Right ventricle myocardium superior (tissue), 1 donor: ENCODE results near the gene TPCN2. TPM values are rescaled to one million over a fixed set of nuclear protein-coding genes. Genes with fewer than 3 reads are reported as not detected.

ENCODE experiments used
- ATAC-seq: fragments of 200-7000 bp; cut with Tn5 transposase; one replicate; pipeline ENCODE4 v1.9.1; 2020; ENCODE audit warnings: mild to moderate bottlenecking; ENCODE audit not compliant: poor library complexity
- DNase-seq: peaks from one replicate; pipeline ENCODE4 v3.0.0-alpha.2; 2020
- intact Hi-C: fragments of 100-400 bp; cut with DNase I; formaldehyde crosslinking; loops from one replicate; pipeline ENCODE4 v1.11.2; 2022
- total RNA-seq: library from RNA; stranded (reverse); fragmentation: NEBNext Ultra II Directional; extraction: Animal tissue kit (Norgen Biotek cat#: 25700); gene quantifications from one replicate; pipeline ENCODE4 v1.2.1, GENCODE V29; 2021
- donor health status: DM: no; HTN: yes; CAD: no; lungs with severe emphysema.

The TPCN2 gene
- total RNA-seq, 1 donor from 2014 or later, result 7.6 TPM

DNA sequence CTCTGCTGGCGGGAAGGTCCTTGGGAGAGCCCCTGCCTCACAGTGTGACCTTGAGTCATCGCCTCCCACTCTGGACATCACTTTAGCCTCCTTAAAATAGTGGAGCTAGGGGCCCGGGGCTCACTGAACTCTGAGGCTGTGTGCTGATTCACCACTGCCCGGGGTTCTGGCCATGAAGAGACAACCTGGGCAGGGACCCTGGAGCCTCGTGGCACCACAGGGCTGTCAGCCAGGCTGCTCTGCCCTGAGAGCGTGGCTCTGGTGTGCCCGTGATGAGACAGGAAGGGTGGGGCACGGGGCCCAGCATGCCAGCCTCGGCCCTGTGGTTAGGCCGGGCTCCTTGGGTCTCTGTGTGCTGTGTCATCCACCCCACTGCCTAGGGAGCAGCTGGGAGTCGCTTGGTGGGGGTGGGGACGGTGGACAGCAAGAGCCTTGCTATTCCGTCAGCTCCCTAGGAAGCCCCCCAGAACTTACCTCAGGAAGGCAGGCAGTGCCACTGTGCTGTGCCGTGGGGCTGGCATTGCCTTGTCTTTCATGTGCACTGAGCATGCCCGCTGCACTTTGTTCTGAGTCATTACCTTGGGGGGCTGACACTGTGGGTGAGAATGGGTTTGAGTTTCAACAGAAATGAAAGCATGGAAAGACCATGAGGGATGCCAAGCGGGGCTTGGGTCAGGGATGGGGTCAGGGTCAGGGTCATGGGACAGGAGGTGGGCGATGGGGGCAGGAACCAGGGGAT lies 31.7 kb downstream of the TPCN2 start:
- intact Hi-C loops, result loop anchor here (10.0 kb wide), 1 partner anchor 156 kb away; no protein-coding TSS in a partner anchor
- DNase-seq (peak; percentile 63), ATAC-seq (no peak)

DNA sequence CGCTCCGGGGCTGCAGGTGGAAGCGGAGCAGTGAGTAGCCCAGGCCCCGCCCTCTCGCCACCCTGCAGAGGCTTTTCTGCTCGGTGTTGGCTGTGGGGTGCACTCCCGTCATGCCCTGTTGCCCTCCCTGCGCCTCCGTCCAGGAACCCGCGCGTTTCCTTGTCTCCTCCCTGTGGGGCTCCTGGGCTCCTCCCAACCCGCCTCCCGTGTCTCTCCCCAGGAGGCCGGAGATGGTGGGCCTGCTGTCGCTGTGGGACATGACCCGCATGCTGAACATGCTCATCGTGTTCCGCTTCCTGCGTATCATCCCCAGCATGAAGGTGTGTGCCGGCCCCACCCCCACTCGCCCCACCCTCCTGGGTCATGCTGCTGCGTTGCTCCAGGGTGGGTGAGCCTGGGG lies 32.4 kb downstream of the TPCN2 start:
- intact Hi-C loops, result loop anchor here (10.0 kb wide), 1 partner anchor 156 kb away; no protein-coding TSS in a partner anchor
- ATAC-seq (no peak), DNase-seq (no peak)

DNA sequence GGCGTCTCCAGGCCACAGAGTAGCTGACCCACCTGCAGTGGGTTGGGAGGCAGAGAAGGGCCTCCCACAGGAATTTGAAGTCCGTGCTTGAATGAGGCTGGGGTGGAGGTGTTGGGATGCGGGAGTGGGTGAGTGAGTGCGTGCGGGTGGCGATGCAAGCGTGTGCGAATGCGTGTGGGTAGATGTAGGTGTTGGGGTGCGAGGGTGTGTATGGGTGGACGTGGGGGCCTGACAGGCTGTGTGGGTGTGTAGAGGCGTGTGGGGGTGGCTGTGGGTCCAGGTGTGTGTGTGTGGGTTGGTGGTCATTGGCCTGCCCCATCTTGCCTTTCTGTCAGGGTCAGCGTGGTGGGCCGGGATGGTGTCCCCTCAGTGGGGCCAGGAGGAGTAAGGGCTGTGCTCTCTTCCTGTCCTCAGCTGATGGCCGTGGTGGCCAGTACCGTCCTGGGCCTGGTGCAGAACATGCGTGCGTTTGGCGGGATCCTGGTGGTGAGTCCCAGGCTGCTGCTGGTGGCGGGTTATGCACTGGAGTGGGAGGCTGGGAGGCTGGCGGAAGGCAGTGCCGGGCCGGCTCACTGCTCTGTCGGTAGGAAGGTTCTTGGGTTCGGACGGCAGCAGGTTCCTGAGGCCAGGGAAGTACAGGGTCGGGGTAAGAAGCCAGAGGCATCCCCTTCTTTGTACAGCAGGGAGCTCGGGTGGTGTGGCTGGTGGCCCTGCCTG lies 35.0 kb downstream of the TPCN2 start:
- DNase-seq (no peak), ATAC-seq (no peak)
- intact Hi-C loops, result loop anchor here (10.0 kb wide), 1 partner anchor 159 kb away; no protein-coding TSS in a partner anchor

DNA sequence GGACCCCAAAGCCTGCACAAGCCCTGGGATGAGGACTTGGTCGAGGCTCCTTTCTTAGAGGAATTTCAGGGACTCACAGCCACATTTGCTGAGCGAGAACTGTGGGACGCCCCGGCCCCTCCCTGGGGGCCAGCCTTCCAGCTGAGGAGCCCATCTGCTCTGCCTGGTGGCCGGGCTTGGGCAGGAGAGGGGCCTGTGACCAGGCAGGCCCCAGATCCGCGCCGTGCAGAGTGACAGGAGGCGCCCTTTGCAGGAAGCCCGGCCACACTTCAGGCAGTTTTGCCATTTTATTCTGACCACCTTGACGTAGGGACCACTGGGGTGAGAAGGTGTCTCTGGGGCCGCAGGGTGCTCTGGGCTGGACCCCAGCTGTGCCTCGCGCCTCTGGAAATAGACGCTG lies 35.6 kb downstream of the TPCN2 start:
- no peak for ATAC-seq
- no peak for DNase-seq
- intact Hi-C loops, result loop anchor here (10.0 kb wide), 1 partner anchor 160 kb away; no protein-coding TSS in a partner anchor

DNA sequence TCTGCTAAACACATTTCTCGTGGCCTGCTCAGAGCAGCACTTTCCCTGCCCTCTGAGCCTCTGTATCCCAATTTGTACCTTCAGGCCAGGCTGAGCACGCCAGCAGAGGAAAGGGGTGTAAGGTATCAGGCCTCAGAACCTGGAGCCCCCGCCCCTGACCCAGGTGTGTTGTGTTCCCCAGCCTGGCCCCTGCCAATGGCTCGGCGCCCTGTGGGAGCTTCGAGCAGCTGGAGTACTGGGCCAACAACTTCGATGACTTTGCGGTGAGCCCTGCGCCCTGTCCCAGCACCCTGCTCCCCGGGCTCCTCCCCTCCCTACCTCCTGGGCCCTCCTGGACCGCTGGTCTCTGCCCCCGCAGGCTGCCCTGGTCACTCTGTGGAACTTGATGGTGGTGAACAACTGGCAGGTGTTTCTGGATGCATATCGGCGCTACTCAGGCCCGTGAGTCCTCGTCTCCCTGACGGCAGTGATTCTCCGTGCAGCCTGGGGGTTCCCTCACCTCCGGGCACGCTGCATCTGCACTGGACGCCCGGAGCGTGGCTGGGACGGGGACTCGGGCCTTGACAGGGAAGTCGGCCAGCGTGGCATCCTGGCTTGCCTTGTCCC lies 36.9 kb downstream of the TPCN2 start:
- DNase-seq (no peak), ATAC-seq (no peak)
- intact Hi-C loops, result loop anchor here (10.0 kb wide), 1 partner anchor 161 kb away; no protein-coding TSS in a partner anchor

DNA sequence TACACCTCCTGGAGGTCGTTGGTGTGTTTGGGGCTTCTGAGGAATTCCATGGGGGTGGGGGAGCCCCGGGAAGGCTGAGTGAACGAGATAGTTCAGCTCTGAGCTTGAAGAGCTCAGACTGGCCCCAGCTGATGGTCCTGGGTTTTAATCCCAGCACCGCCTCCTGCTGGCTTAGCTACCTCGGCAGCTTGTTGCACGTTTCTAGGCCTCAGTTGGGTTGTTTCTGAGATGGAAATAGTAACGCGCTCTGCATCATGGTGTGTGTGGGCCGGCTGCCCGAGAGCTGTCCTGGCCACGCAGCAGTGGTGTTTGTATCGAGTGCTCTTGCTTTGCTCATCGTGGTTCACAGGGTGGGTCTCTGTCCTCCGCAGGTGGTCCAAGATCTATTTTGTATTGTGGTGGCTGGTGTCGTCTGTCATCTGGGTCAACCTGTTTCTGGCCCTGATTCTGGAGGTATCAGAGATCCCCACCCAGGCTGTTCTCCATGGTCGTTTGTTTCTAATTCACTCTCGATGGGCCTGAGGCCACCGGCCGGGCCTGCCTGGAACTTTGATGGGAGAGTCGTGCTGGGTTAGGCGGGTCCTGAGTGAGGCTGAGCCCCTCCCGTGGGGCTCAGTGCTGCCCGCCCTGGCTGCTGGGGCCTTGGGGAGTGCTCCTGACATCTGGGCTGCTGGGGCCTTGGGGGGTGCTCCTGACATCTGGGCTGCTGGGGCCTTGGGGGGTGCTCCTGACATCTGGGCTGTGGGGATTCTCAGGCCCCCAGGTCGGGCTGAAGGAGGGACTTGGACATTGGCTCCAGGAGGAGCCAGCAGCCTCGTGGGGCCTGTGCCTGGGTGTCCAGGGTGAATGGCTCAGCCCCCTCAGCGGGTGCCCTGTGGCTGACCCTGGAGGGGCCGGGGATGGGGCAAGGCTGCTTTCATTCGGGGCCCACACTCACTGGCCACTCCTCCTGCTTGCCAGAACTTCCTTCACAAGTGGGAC lies 37.7 kb downstream of the TPCN2 start:
- intact Hi-C loops, result loop anchor here (10.0 kb wide), 1 partner anchor 162 kb away; no protein-coding TSS in a partner anchor
- no peak for DNase-seq
- ATAC-seq, result no peak

DNA sequence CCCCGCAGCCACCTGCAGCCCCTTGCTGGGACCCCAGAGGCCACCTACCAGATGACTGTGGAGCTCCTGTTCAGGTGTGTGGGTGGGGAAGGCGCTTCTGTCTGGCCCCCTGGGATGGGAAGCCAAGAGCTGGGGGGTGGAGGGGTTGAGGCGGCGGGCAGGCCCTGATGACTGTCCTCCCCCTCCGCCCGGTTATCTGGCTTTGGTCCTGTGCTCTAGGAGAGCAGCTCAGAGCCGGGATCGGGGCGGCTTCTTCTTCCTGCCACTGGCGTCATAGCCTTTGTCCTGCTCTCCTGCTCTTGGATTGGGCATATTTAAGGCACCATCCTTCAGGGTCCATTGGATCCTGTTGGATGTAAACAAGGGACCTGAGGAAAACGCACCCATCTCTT lies 38.4 kb downstream of the TPCN2 start:
- no peak for ATAC-seq
- no peak for DNase-seq
- intact Hi-C loops, result loop anchor here (10.0 kb wide), 1 partner anchor 162 kb away; no protein-coding TSS in a partner anchor

DNA sequence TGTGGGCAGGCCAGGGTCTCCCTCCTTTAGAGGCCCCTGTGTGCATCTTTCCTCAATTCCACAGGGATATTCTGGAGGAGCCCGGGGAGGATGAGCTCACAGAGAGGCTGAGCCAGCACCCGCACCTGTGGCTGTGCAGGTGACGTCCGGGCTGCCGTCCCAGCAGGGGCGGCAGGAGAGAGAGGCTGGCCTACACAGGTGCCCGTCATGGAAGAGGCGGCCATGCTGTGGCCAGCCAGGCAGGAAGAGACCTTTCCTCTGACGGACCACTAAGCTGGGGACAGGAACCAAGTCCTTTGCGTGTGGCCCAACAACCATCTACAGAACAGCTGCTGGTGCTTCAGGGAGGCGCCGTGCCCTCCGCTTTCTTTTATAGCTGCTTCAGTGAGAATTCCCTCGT lies 39.1 kb downstream of the TPCN2 start:
- ATAC-seq, result no peak
- no peak for DNase-seq
- intact Hi-C loops, result loop anchor here (10.0 kb wide), 1 partner anchor 163 kb away; no protein-coding TSS in a partner anchor

DNA sequence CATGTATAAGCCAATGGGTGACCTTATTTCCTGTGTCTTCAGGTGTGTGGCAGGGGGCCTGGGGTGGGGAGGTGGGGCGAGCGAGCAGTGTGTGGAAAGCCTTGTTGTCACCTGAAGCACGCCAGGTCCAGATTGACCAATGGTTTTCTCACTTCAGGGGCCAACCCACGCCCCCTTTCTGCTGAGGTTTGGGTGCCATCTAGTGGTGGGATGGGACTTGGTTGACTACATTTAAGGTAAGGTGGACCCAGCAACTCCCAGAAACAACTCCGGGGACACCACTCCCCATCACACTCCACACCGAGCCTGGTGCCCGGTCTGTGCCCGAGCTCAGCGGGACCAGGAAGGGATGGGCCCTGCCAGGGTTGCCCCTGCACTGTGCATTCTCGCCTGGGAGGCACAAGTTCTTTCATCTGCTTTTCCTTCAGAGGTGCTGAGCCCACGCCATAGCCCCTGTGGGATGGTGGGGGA lies 40.0 kb downstream of the TPCN2 start:
- ATAC-seq, result peak; percentile 79
- intact Hi-C loops, result loop anchor here (10.0 kb wide), 1 partner anchor 164 kb away; no protein-coding TSS in a partner anchor

DNA sequence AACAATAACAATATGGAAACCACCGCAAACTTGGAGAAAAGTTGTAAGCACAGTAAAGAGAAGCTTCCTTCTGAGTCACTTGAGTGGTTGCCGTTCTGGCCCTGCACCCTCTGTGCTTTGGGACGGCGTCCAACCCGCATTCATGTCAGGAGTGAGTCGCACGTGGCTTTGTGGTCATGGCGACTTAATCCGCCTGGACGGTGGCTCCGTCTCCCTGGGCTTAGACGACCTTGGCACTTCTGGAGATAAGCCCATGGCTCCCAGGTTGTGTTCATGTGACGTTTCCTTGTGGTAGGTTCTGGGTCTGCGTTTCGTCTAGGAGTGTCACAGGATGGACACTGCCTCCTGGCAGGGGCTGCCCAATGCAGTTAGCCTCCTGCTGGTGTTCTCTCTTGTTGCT lies 40.5 kb downstream of the TPCN2 start:
- intact Hi-C loops, result loop anchor here (10.0 kb wide), 1 partner anchor 164 kb away; no protein-coding TSS in a partner anchor
- DNase-seq (peak; percentile 78), ATAC-seq (peak; percentile 66)

More for the DNA sequence above, 40.0 kb downstream of the TPCN2 start:
- DNase-seq, result peak; percentile 70

DNA sequence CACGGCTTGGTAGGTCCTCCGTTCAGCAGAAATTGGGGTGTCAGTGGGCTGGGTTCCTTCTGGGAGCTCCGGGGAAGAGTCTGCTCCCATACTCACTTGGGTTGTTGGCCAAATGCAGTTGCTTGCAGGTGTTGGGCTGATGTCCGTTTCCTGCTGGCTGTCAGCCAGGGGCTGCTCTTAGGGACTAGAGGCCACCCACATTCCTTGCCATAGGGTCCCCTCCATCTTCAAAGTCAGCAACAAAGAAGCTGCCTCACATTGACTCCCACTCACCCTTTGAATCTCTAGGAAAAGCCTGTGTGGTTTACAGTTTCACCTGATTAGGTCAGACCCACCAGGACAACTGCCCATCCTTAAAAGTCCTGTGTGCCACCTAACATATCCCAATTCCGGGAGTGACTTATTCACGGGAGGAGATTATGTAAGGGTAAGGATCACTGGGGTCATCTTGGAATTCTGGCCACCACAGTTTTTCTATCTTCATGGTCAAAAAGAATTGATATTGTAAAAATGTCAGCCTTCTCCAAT lies 43.0 kb downstream of the TPCN2 start:
- intact Hi-C loops, result no loop called here
- no peak for DNase-seq
- no peak for ATAC-seq

DNA sequence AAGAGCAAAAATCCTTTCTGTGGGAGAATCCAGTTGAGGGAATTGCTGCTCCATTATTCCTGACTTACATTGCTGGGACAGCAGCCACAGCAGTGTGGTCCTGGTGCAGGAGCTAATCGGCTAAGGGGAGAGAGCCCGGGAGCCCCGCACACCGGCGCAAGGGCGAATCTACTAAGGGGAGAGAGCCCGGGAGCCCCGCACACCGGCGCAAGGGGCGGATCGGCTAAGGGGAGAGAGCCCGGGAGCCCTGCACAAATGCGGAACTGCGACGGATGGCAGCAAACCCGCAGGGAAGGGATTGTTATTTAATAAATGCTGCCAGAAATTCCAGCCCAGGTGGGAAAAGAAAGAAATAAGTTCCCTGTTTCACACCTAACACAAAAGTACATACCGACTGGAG lies 43.5 kb downstream of the TPCN2 start:
- no peak for DNase-seq
- no peak for ATAC-seq
- intact Hi-C loops, result no loop called here

DNA sequence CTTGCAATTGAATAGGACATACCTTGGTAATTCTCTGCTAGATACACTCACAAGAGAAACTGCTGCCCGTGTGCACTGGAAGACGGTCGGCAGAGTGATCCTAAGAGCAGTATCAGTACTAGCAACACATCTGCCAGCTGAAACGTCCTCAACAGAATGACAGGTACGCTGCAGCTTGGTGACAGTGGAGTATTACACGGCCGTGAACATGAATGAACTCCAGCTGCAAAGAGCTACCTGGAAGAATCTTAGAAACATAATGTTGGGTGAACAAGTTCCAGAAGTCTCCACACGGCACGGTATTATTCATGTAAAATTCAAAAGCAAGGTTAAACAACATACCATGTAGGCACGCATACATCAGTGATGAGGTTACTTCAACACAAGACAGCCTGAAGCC lies 44.4 kb downstream of the TPCN2 start:
- ATAC-seq (no peak), DNase-seq (no peak)
- intact Hi-C loops, result no loop called here

DNA sequence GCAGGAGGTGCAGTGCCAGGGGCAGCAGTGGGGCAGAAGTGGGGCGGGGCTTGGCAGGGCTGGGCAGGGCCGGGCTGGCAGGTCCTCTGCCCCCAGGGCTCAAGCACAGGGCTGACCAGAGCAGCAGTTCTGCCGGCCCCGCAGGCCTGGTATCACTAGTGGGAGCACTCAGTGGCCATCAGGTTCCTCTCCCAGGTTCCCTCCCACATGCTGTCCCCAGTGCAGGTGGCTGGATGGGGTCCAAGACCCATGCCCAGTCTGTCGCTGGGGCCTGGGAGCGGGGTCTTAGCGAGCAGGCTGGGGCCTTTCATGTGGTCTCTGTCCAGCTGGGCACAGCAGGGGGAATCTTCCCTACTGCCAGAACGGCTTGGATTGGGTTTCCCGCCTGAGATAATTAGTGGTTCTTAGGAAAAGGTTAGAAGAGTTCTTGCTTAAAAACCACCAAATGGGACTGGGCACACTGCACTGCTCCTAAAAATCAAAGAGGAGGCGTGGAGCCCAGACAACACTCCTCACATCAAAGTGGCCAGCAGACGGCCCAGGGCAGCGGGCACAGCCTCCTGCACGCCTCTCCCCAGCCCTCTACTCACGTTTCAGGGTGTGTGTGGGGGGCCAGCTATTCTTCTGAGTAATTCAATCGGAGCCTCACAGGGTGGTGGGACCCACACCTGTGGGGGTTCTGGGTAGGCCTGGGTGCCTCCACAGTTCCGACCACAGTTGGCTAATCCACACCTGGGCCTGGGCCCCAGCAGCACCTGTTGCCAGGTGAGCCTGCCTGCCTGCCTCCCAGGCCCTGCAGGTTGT lies 45.6 kb downstream of the TPCN2 start:
- intact Hi-C loops, result no loop called here
- ATAC-seq (no peak), DNase-seq (no peak)

DNA sequence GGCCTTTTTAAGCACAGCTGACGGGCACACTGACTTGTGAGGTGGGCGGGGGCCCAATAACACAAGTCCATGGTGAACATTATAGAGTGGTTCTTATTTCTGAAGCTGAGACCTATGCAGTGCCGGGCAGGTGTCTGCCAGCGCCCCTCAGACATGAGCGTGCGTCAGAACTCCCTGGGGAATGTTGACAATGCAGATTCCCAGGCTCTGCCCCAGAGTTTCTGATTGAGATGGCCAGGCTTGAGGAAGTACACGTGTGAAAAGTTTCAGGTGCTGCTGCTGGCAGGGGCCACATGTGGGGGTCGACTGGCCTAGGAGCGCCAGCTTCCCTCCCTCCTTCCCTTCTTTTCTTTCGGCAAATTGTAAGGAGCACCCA lies 46.2 kb downstream of the TPCN2 start:
- ATAC-seq (no peak), DNase-seq (no peak)
- intact Hi-C loops, result no loop called here

DNA sequence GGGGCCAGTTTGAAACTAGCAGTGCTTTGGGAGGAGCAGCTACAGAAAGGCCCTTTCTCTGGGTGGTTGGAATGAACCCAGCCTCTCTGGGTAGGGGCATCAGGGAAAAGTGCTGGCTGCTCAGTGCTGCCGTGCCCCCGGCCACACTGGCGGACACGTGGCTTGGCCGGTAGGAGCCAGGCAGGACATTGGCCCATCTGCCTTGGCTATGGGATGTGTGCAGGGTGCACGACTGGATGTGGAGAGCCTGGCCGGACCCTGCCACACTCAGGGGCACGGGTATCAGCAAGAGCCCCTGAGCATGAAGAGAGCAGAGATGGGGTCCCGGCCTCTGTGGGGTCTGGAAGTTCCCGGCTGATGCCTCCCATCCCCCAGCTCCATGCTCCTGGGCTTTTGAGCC lies 46.6 kb downstream of the TPCN2 start:
- intact Hi-C loops, result no loop called here
- ATAC-seq (no peak), DNase-seq (no peak)

DNA sequence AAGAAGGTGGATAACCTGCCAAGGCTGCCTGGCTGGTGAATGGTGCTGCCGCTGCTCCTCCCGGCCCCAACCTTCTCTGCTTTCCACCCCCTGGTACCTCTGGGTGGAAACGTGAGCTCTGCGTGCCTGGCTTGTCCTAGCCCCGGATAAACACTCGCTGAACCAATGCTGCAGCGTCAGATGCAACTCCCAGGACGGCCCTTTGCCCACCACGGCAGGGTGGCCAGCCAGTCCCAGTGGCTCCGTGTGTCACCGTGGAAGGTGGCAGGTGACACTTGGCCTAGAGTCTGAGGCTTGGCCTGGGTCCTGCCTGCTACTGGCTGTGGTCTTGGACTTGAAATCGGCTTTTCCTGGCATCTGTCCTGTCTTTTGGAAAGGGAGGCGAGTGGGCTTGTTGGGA lies 47.7 kb downstream of the TPCN2 start:
- intact Hi-C loops, result no loop called here
- DNase-seq (no peak), ATAC-seq (no peak)
